Ramos (cell line): Measurements from ENCODE around the gene MAST2.
"Not testable (repeated sequence)": the region's sequence is repeated elsewhere in the genome, so short reads cannot be mapped to it uniquely, and the experiment has no call there.

Experiments used
- in situ Hi-C: fragments of 300-500 bp; cut with MboI; formaldehyde crosslinking; loops from one replicate; pipeline ENCODE4 v1.14.3; 2022; ENCODE audit warnings: low sequenced_read_pairs; ENCODE audit not compliant: unreplicated experiment

The MAST2 gene

GRCh38 chr1:45928486-45929205 lies 125.2 kb downstream of the MAST2 start:
- in situ Hi-C loops: no loop called here

- in situ Hi-C loops: no loop called here
These were observed 125.9 kb downstream of the MAST2 start for GRCh38 chr1:45929257-45929687.

- in situ Hi-C loops: no loop called here
These were observed 127.1 kb downstream of the MAST2 start for GRCh38 chr1:45930258-45931150.

- in situ Hi-C loops: not testable (repeated sequence)
These were observed 128.8 kb downstream of the MAST2 start for GRCh38 chr1:45932205-45932604.

GRCh38 chr1:45934947-45935346 lies 131.5 kb downstream of the MAST2 start:
- in situ Hi-C loops: no loop called here

GRCh38 chr1:45938029-45938428 lies 134.6 kb downstream of the MAST2 start:
- in situ Hi-C loops: no loop called here

GRCh38 chr1:45942411-45942810 lies 139.0 kb downstream of the MAST2 start:
- in situ Hi-C loops: no loop called here

- in situ Hi-C loops: no loop called here
These were observed 139.8 kb downstream of the MAST2 start for GRCh38 chr1:45943185-45943584.

- in situ Hi-C loops: no loop called here
These were observed 142.0 kb downstream of the MAST2 start for GRCh38 chr1:45945426-45945825.

- in situ Hi-C loops: not testable (repeated sequence)
These were observed 146.1 kb downstream of the MAST2 start for GRCh38 chr1:45949462-45949861.

GRCh38 chr1:45952072-45952471 lies 148.7 kb downstream of the MAST2 start:
- in situ Hi-C loops: no loop called here

GRCh38 chr1:45953934-45954847 lies 150.8 kb downstream of the MAST2 start:
- in situ Hi-C loops: no loop called here

- in situ Hi-C loops: no loop called here
These were observed 154.3 kb downstream of the MAST2 start for GRCh38 chr1:45957684-45958083.

GRCh38 chr1:45958317-45958716 lies 154.9 kb downstream of the MAST2 start:
- in situ Hi-C loops: no loop called here

- in situ Hi-C loops: no loop called here
These were observed 157.7 kb downstream of the MAST2 start for GRCh38 chr1:45960930-45961715.

- in situ Hi-C loops: not testable (repeated sequence)
These were observed 158.5 kb downstream of the MAST2 start for GRCh38 chr1:45961936-45962335.

GRCh38 chr1:45968941-45969666 lies 165.7 kb downstream of the MAST2 start:
- in situ Hi-C loops: no loop called here

- in situ Hi-C loops: no loop called here
These were observed 166.5 kb downstream of the MAST2 start for GRCh38 chr1:45969866-45970265.

- in situ Hi-C loops: no loop called here
These were observed 167.9 kb downstream of the MAST2 start for GRCh38 chr1:45971335-45971734.
